ENCODE measurements around the gene PTPDC1.

PTPDC1 gene

GRCh38 chr9:94147776-94148175 lies 63.5 kb downstream of the PTPDC1 start:
- DNase-seq, result no peak

GRCh38 chr9:94148419-94148818 lies 64.2 kb downstream of the PTPDC1 start:
- DNase-seq, result no peak

DNA sequence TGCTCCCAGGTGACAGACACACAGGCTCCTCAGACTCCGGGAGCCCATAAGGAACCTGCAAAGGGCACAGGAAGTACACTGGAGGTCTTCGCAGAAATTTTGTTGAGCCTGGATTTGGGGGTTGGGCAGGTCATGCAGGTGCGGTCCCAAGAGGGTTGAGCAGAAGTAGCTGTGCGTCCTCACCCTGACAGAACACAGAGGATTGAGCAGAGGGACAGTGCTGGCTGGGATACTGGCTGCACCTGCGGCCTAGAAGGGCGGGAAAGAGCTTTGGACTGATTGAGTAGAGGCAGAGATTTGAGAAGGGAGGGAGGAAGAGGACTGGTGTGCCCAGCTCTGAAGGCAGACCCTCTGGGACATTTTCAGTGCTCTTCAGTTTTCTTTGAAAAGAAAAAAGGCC lies 65.4 kb downstream of the PTPDC1 start:
- no peak for DNase-seq

- no peak for DNase-seq
Measured at GRCh38 chr9:94150279-94150828, 66.1 kb downstream of the PTPDC1 start.

DNA sequence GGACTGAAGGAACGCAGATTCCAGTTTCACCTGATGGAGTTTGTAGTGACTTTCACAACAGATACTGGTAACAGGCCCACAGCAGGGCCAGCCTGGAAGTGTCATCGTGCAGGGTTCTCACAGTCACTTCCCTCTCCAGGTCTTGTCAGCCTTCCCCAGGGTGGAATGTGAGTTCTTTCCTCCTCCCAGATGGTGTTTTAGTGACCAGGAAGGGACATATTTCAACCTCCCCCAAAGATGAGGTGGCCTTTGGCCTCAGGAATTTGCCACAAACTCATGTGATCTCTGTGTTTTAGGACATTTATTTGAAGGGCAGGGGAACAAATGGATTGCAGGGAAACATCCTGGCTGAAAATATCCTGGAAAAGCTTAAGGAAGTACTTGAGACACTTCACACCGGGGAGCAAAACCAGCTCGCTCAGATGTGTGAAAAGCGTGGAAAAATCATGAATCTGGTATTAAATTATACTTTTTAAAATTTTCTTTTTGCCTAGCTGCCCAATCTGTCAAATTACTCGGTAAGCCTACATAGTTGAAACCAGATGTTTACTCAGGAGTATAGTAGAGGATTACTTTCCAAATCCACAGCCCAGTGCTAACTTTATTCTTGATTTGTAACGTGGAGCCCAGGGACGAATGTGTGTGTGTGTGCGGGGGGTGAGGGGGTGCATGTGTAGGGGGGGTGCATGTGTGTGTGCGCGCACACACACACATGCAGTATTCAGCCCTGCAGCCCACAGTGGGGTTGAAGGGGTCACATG lies 66.8 kb downstream of the PTPDC1 start:
- no peak for DNase-seq

DNA sequence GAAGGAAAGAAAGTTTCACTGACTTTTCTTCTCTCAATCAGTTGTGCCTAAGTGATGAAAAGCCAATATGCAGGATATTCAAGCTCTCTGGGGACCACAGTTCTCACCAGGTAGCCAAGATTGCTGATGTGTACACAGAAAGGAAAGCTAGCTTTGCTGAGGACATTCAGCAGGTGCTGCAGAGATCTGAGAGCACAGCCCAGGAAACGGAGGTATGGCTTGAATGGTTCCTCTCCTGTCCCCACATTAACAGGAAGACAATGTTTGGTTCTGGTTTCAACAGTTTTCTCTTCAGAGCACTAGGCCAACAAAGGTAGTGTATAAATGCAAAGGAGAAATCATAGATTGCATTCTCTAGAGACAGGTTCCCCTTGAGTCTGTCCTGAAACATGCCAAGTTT lies 69.6 kb downstream of the PTPDC1 start:
- no peak for DNase-seq

DNA sequence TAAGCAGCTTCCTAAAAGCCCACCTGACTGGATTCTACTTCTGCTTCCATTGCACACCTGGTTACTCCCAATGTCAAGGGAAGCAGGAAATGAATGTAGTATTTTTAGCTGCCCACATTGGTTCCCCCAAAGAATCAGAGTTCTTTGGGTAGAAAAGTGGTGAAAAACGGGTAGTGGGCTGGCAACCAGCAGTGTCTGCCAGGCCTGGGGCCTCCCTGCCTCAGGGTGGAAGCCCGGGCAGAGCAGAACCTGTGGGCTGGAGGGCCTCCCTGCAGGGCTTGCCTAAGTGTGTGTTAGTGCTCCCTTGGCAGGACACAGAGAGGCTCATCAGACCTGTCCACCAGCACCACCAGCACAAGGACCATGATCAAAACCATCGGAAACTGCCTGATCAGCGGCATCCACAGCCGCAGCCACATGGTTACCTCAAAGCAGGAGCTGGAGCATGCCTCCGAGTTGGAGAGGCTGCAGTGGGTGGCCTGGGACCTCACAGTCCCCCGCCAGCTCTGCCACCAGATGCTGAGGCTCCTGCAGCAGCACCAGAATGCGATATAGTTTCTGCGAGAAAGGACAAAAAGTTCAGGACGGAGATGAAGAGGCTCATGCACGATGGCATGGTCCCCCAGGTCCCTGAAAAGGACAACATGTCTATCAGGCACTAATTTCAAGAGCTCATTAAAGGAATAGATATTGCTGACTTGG lies 72.2 kb downstream of the PTPDC1 start:
- no peak for DNase-seq

DNA sequence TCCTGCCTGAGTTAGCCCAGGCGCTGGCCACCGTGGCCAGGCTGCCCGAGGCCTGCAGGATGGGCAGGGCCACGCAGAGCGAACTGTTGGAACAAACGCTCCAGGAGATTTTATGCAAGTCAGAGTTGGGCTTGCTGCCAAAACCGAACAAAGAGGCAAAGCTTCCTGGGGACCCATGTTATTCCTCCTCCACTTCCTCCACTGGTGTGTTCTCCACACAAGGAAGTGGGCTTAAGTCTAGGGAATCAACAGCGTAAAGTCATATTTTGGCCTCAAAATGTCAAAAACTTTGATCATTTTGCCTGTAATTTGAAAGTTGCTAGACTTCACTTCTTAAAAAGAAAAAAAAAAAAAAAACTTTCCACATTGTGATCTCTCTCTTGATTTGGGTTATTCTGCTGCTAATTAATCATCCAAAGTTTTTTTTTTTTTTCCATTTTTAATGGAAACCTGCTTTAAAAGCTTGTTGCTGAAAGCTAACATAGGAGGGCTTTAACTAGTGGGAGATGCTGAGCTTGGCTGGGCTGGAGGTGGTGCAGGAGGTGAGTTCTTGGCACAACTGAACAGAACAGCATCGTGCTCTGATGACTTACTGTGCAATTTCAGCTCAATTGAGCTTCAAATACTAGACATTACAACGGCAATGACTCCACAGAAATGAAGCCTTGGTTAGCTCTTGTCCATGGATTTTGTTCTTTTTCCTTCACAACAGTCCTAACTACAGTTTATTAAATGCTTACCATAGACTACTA lies 73.0 kb downstream of the PTPDC1 start:
- no peak for DNase-seq

Data from activated CD4-positive, alpha-beta T cell treated with anti-CD3 and anti-CD28 coated beads for 4 hours (primary cell).